ENCODE data around the gene GLI1. TPM values are rescaled to one million over a fixed set of nuclear protein-coding genes. Genes with fewer than 3 reads are reported as not detected.
"Not testable (repeated sequence)": the region's sequence is repeated elsewhere in the genome, so short reads cannot be mapped to it uniquely, and the experiment has no call there.

GLI1 gene
- total RNA-seq, 4 donors from 2014 or later: 0.09 to 0.48 TPM; not detected in 2

DNA sequence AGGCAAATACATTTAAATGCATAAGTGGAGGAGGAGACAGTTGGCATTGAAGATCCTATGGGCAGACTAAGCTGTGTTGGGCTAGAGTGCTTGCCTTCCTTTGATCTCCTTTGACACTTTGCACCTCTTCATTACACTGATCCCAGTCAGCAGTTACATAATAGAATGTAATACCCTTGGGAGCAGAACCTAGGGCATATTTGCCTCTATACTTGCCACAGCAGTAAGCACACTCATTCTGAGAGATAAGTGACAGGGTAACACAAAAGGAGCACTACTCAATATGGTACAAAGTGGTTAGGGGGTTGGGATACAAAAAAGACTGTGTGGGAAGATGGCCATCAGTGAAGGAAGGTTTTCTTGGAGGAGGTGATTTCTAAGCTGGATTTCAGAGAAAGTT, 37.2 kb downstream of the GLI1 start:
- Histone ChIP-seq H3K4me1 (no peaks in the 10 kb centered on the region), H3K4me3 (no peak overlapping the region), H3K9me3 (no peaks in the 10 kb centered on the region), H3K27ac (no peak overlapping the region), H3K36me3 (peaks cover 28 to 89% (median 35%) of the 10 kb centered on the region in 3 donors), H3K27me3 (no peaks in the 10 kb centered on the region)
- TF ChIP-seq, protein P1, sequence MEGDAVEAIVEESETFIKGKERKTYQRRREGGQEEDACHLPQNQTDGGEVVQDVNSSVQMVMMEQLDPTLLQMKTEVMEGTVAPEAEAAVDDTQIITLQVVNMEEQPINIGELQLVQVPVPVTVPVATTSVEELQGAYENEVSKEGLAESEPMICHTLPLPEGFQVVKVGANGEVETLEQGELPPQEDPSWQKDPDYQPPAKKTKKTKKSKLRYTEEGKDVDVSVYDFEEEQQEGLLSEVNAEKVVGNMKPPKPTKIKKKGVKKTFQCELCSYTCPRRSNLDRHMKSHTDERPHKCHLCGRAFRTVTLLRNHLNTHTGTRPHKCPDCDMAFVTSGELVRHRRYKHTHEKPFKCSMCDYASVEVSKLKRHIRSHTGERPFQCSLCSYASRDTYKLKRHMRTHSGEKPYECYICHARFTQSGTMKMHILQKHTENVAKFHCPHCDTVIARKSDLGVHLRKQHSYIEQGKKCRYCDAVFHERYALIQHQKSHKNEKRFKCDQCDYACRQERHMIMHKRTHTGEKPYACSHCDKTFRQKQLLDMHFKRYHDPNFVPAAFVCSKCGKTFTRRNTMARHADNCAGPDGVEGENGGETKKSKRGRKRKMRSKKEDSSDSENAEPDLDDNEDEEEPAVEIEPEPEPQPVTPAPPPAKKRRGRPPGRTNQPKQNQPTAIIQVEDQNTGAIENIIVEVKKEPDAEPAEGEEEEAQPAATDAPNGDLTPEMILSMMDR (IDR thresholded peaks at IDR 0.05): no peak
- DNase-seq: no peak
- intact Hi-C loops (cut with DNase I): no loop called here

GRCh38 chr12:57497223-57498131, 37.9 kb downstream of the GLI1 start:
- no peak for TF ChIP-seq POLR2A (IDR thresholded peaks at IDR 0.05)
- TF ChIP-seq, protein P1 (IDR thresholded peaks at IDR 0.05): no peak
- Histone ChIP-seq H3K4me3 (no peak overlapping the region), H3K36me3 (peaks cover 28 to 89% (median 35%) of the 10 kb centered on the region in 3 donors), H3K27ac (no peak overlapping the region), H3K27me3 (no peaks in the 10 kb centered on the region), H3K4me1 (no peaks in the 10 kb centered on the region), H3K9me3 (no peaks in the 10 kb centered on the region)
- intact Hi-C loops (cut with DNase I): no loop called here
- no peak for DNase-seq
- 89 to 94% methylated on average over 12 of the region's 12 CpGs for whole genome bisulfite sequencing, 2 donors

DNA sequence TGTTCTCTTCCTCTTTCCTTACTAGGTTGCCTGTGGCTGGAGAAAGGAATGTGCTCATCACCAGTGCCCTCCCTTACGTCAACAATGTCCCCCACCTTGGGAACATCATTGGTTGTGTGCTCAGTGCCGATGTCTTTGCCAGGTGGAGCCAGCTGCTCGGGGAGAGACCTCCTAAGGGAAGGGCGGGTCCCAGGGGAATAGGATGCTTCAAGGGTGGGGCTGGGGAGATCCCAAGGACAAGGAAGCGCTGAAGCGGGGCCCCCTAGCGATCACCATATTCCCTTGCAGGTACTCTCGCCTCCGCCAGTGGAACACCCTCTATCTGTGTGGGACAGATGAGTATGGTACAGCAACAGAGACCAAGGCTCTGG, 38.5 kb downstream of the GLI1 start:
- TF ChIP-seq, protein P1 (IDR thresholded peaks at IDR 0.05): no peak
- no peak for TF ChIP-seq POLR2A (IDR thresholded peaks at IDR 0.05)
- H3K27ac ChIP-seq: no peak overlapping the region
- 89 to 98% methylated on average over 6 to 7 of the region's 9 CpGs for WGBS, 2 donors
- no peaks in the 10 kb centered on the region for H3K27me3 ChIP-seq
- DNase-seq: no peak
- H3K4me1 ChIP-seq: no peaks in the 10 kb centered on the region
- intact Hi-C loops (cut with DNase I): no loop called here
- H3K4me3 ChIP-seq: no peak overlapping the region
- H3K36me3 ChIP-seq: peaks cover 28 to 90% (median 35%) of the 10 kb centered on the region in 3 donors
- H3K9me3 ChIP-seq: no peaks in the 10 kb centered on the region

GRCh38 chr12:57498571-57498970, 39.0 kb downstream of the GLI1 start:
- Histone ChIP-seq H3K4me1 (no peaks in the 10 kb centered on the region), H3K4me3 (no peak overlapping the region), H3K27ac (no peak overlapping the region), H3K9me3 (no peaks in the 10 kb centered on the region), H3K27me3 (no peaks in the 10 kb centered on the region), H3K36me3 (peaks cover 28 to 94% (median 35%) of the 10 kb centered on the region in 3 donors)
- DNase-seq: no peak
- 87 to 94% methylated on average over 2 to 3 of the region's 4 CpGs for WGBS, 2 donors
- TF ChIP-seq POLR2A (IDR thresholded peaks at IDR 0.05): no peak
- TF ChIP-seq, protein P1 (IDR thresholded peaks at IDR 0.05): no peak
- intact Hi-C loops (cut with DNase I): no loop called here

GRCh38 chr12:57500213-57500612, 40.6 kb downstream of the GLI1 start:
- TF ChIP-seq POLR2A (IDR thresholded peaks at IDR 0.05): no peak
- TF ChIP-seq, protein P1 (IDR thresholded peaks at IDR 0.05): no peak
- peaks cover 35 to 100% (median 37%) of the 10 kb centered on the region in 3 donors for H3K36me3 ChIP-seq
- no peak for DNase-seq
- H3K27ac ChIP-seq: no peak overlapping the region
- H3K4me3 ChIP-seq: no peak overlapping the region
- no peaks in the 10 kb centered on the region for H3K27me3 ChIP-seq
- intact Hi-C loops (cut with DNase I): no loop called here
- WGBS, 2 donors: 95 to 96% methylated on average over 11 of the region's 11 CpGs
- no peaks in the 10 kb centered on the region for H3K4me1 ChIP-seq
- no peaks in the 10 kb centered on the region for H3K9me3 ChIP-seq

DNA sequence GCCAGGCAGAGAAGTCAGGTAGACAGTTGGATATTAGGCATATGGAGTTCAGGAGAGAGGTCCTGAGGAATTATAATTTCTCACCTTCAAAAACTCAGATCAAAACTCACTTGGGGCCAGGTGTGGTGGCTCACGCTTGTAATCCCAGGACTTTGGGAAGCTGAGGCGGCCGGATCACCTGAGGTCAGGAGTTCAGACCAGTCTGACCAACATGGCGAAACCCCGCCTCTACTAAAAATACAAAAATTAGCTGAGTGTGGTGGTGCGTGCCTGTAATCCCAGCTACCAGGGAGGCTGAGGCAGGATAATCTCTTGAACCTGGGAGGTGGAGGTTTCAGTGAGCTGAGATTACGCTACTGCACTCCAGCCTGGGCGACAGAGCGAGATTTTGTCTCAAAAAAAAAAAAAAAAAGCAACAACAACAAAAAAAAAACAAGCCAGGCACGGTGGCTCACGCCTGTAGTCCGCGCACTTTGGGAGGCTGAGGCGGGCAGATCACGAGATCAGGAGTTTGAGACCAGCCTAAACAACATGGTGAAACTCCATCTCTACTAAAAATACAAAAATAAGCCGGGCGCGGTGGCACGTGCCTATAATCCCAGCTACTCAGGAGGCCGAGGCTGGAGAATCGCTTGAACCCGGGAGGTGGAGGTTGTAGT, 42.9 kb downstream of the GLI1 start:
- 97% methylated on average over 19 to 20 of the region's 22 CpGs for WGBS, 2 donors
- H3K27me3 ChIP-seq; DNase-seq; H3K27ac ChIP-seq; H3K9me3 ChIP-seq; intact Hi-C loops (cut with DNase I); H3K4me1 ChIP-seq; H3K4me3 ChIP-seq: not testable (repeated sequence)
- H3K36me3 ChIP-seq: peaks cover 40 to 94% (median 49%) of the 10 kb centered on the region in 3 donors

DNA sequence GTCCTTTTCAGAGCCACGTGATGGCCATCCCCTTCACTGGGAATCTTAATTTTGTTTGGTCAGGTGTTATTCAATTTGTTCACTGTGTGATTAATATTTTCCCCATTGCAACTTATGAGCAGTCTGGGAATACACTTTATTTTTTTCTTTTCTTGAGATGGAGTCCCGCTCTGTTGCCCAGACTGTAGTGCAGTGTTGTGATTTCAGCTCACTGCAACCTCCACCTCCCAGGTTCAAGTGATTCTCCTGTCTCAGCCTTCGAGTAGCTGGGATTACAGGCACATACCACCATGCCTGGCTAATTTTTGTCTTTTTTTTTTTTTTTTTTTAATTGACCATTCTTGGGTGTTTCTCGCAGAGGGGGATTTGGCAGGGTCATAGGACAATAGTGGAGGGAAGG, 47.0 kb downstream of the GLI1 start:
- peaks cover 5 to 78% (median 20%) of the 10 kb centered on the region in 3 donors for H3K36me3 ChIP-seq
- H3K4me3 ChIP-seq; H3K9me3 ChIP-seq; DNase-seq; H3K27me3 ChIP-seq; H3K27ac ChIP-seq; intact Hi-C loops (cut with DNase I): not testable (repeated sequence)
- peaks cover 0 to 17% (median 0%) of the 10 kb centered on the region in 3 donors for H3K4me1 ChIP-seq
- 79 to 92% methylated on average over 3 of the region's 4 CpGs for WGBS, 2 donors

Data from esophagus squamous epithelium (tissue), 5 donors.